GM12892 (cell line): ENCODE results near the gene CDH23.

ENCODE experiments used
- POLR2A ChIP-seq: IDR thresholded peaks from 2 replicates; pipeline ENCODE4 v1.6.1; 2011; ENCODE audit warnings: low read depth, low read length, control low read depth
- POLR2AphosphoS5 ChIP-seq: IDR thresholded peaks from 2 replicates; pipeline ENCODE4 v1.6.1; 2011; ENCODE audit warnings: low read depth, low read length, control low read depth
- TAF1 ChIP-seq: IDR thresholded peaks from 2 replicates; pipeline ENCODE4 v1.6.1; 2011; ENCODE audit warnings: low read depth, mild to moderate bottlenecking, control low read depth, low read length, borderline replicate concordance

DNA sequence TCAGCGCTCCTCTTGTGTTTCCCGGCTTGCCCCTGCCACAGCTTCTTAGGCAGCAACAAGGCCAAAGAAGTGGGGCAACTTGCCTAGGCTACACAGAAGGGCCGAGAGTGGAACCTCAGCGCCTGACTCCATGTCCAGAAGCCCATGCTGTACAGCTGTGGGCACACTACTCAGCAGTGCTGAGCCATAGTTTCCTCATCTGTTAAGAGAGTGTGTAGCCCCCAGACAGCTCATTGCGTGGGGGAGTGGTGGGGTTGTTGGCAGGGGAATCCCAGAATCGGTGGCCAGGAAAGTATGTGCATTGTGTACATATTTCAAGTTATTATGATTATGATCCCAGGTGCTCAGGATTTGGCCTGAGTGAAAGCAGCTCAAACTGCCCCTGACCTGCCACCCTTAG is 96.2 kb downstream of the CDH23 start:
- TF ChIP-seq TAF1 (no peak), POLR2A (no peak), POLR2AphosphoS5 (no peak)
